DND-41 (cell line): Measurements from ENCODE around the gene PRKACG.

Experiments
- ATAC-seq: fragments of 200-7000 bp; cut with Tn5 transposase; 3 replicates; pipeline ENCODE4 v1.9.1; 2021; ENCODE audit warnings: low read depth; ENCODE audit not compliant: insufficient read depth
- DNase-seq: peaks from one replicate; pipeline ENCODE4 v3.0.0-alpha.2; 2020
- H2AFZ ChIP-seq: 2 replicates; pipeline ENCODE4 v1.6.0; 2012; ENCODE audit warnings: low read depth, low read length
- H3K27ac ChIP-seq: 2 replicates; pipeline ENCODE4 v1.5.1; 2012; ENCODE audit warnings: low read length, inconsistent platforms
- H3K27me3 ChIP-seq: fragments of 200-600 bp; sonication (generic); 2 replicates; pipeline ENCODE4 v1.6.0; 2012; ENCODE audit warnings: low read length, mild to moderate bottlenecking, inconsistent platforms; ENCODE audit not compliant: insufficient read depth, poor library complexity
- H3K36me3 ChIP-seq: 2 replicates; pipeline ENCODE4 v1.5.1; 2012; ENCODE audit warnings: low read length, inconsistent platforms; ENCODE audit not compliant: insufficient read depth
- H3K4me1 ChIP-seq: 2 replicates; pipeline ENCODE4 v1.5.1; 2012; ENCODE audit warnings: mild to moderate bottlenecking, low read length; ENCODE audit not compliant: insufficient read depth
- H3K4me2 ChIP-seq: 2 replicates; pipeline ENCODE4 v1.6.0; 2012; ENCODE audit warnings: mild to moderate bottlenecking, moderate library complexity, low read length, inconsistent platforms; ENCODE audit not compliant: insufficient read depth
- H3K4me3 ChIP-seq, 2 experiments: fragments of 200-600 bp in 1 of 2; shearing (Covaris generic) in 1 of 2; 2 replicates each; pipeline ENCODE4 v1.5.1; 2012 to 2016; ENCODE audit warnings: inconsistent platforms in 2 of 2, low read length in 2 of 2, mild to moderate bottlenecking in 2 of 2, low read depth in 1 of 2, moderate library complexity in 1 of 2
- H3K79me2 ChIP-seq: 2 replicates; pipeline ENCODE4 v1.6.0; 2012; ENCODE audit warnings: low read length, inconsistent platforms; ENCODE audit not compliant: insufficient read depth
- H3K9ac ChIP-seq: 2 replicates; pipeline ENCODE4 v1.6.0; 2012; ENCODE audit warnings: low read depth, mild to moderate bottlenecking, inconsistent platforms, low read length, moderate library complexity
- H3K9me3 ChIP-seq: 2 replicates; pipeline ENCODE4 v1.5.1; 2012; ENCODE audit warnings: low read length, moderate library complexity, mild to moderate bottlenecking, inconsistent platforms; ENCODE audit not compliant: insufficient read depth, severe bottlenecking
- H4K20me1 ChIP-seq: 2 replicates; pipeline ENCODE4 v1.6.0; 2012; ENCODE audit warnings: low read length; ENCODE audit not compliant: insufficient read depth
- CTCF ChIP-seq: IDR thresholded peaks from 2 replicates; pipeline ENCODE4 v1.5.1; 2012; ENCODE audit warnings: borderline replicate concordance, low read length, moderate library complexity, mild to moderate bottlenecking; ENCODE audit not compliant: poor library complexity, severe bottlenecking; ENCODE audit errors: extremely low read depth
- EZH2 ChIP-seq: IDR thresholded peaks from 3 replicates; pipeline ENCODE4 v1.6.1; 2012; ENCODE audit warnings: borderline replicate concordance, low read depth, mild to moderate bottlenecking, moderate library complexity, low read length, inconsistent platforms; ENCODE audit not compliant: severe bottlenecking

The PRKACG gene

GRCh38 chr9:69018737-69019136 lies 4.8 kb upstream of the PRKACG start:
- no peak for TF ChIP-seq CTCF
- TF ChIP-seq EZH2, result no peak
- Histone ChIP-seq H3K9me3 (no peaks in the 10 kb centered on the region), H3K27ac (no peak overlapping the region), H3K79me2 (no peaks in the 10 kb centered on the region), H3K27me3 (no peaks in the 10 kb centered on the region), H4K20me1 (no peaks in the 10 kb centered on the region), H3K4me1 (peaks cover 11% of the 10 kb centered on the region; the same call in 1 of the 2 replicates), H3K9ac (no peak overlapping the region), H2AFZ (no peak overlapping the region), H3K4me3 (no peak overlapping the region), H3K4me2 (no peak overlapping the region), H3K36me3 (no peaks in the 10 kb centered on the region)
- no peak for ATAC-seq
- no peak for DNase-seq

- Histone ChIP-seq H3K4me3 (no peak overlapping the region), H3K36me3 (no peaks in the 10 kb centered on the region), H3K9me3 (no peaks in the 10 kb centered on the region), H3K4me1 (peaks cover 11% of the 10 kb centered on the region; the same call in 1 of the 2 replicates), H3K4me2 (no peak overlapping the region), H4K20me1 (no peaks in the 10 kb centered on the region), H3K27ac (no peak overlapping the region), H3K9ac (no peak overlapping the region), H3K27me3 (no peaks in the 10 kb centered on the region), H2AFZ (no peak overlapping the region), H3K79me2 (no peaks in the 10 kb centered on the region)
- no peak for ATAC-seq
- DNase-seq, result no peak
- TF ChIP-seq EZH2 (no peak), CTCF (no peak)
Measured at GRCh38 chr9:69016191-69017096, 2.5 kb upstream of the PRKACG start.

- Histone ChIP-seq H3K4me3 (no peak overlapping the region), H3K9me3 (no peaks in the 10 kb centered on the region), H3K4me1 (no peaks in the 10 kb centered on the region), H2AFZ (no peak overlapping the region), H4K20me1 (no peaks in the 10 kb centered on the region), H3K27ac (no peak overlapping the region), H3K4me2 (no peak overlapping the region), H3K79me2 (no peaks in the 10 kb centered on the region), H3K36me3 (no peaks in the 10 kb centered on the region), H3K9ac (no peak overlapping the region), H3K27me3 (no peaks in the 10 kb centered on the region)
- no peak for ATAC-seq
- TF ChIP-seq EZH2 (no peak), CTCF (no peak)
- no peak for DNase-seq
Measured at GRCh38 chr9:69013382-69013727, 558 bp downstream of the PRKACG start.
